OCI-LY7 (cell line): ENCODE results near the gene GPX6. TPM values are rescaled to one million over a fixed set of nuclear protein-coding genes. Genes with fewer than 3 reads are reported as not detected.
"Not testable (repeated sequence)": the region's sequence is repeated elsewhere in the genome, so short reads cannot be mapped to it uniquely, and the experiment has no call there.

Experiments
- BruUV-seq: library from RNA; stranded (reverse); fragments of 400-500 nt; replicated peaks from 2 replicates; lab custom pipeline; 2021; lab: Mats Ljungman, UMichigan
- CTCF ChIA-PET: fragments of 300-600 bp; sonication (Branson Sonifier 250); formaldehyde crosslinking; loops from one replicate; lab custom pipeline; 2022; ENCODE audit warnings: antibody characterized with exemption; ENCODE audit not compliant: unreplicated experiment; lab: Charles Lee
- POLR2A ChIA-PET: fragments of 300-600 bp; sonication (Branson Sonifier 250); formaldehyde crosslinking; loops from one replicate; lab custom pipeline; 2022; ENCODE audit warnings: antibody characterized with exemption; lab: Charles Lee
- DNase-seq: peaks from one replicate; pipeline ENCODE4 v3.0.0-alpha.2; 2015; ENCODE audit warnings: low spot score
- H2AFZ ChIP-seq: fragments of 200-600 bp; sonication (generic), shearing (Covaris generic); 2 replicates; pipeline ENCODE4 v1.6.1; 2014; ENCODE audit warnings: mild to moderate bottlenecking, antibody characterized with exemption, low read length, moderate library complexity
- H3K27ac ChIP-seq: fragments of 200-600 bp; sonication (generic); 2 replicates; pipeline ENCODE4 v1.5.1; 2014; ENCODE audit warnings: mixed run types, low read depth, mild to moderate bottlenecking, moderate library complexity, low read length, inconsistent platforms; ENCODE audit not compliant: poor library complexity, severe bottlenecking
- H3K36me3 ChIP-seq: fragments of 200-600 bp; sonication (generic); 2 replicates; pipeline ENCODE4 v1.6.1; 2014; ENCODE audit warnings: mild to moderate bottlenecking, antibody characterized with exemption, low read length, moderate library complexity, mixed read lengths; ENCODE audit not compliant: insufficient read depth
- H3K4me1 ChIP-seq: fragments of 200-600 bp; sonication (generic); 2 replicates; pipeline ENCODE4 v1.5.1; 2014; ENCODE audit warnings: mild to moderate bottlenecking, low read length; ENCODE audit not compliant: insufficient read depth, poor library complexity, severe bottlenecking
- H3K4me2 ChIP-seq: fragments of 200-600 bp; sonication (generic); 2 replicates; pipeline ENCODE4 v1.6.1; 2014; ENCODE audit warnings: mild to moderate bottlenecking, low read length
- H3K4me3 ChIP-seq: fragments of 200-600 bp; sonication (generic); 2 replicates; pipeline ENCODE4 v1.5.1; 2014; ENCODE audit warnings: mild to moderate bottlenecking, low read depth, low read length; ENCODE audit not compliant: poor library complexity, severe bottlenecking
- H3K79me2 ChIP-seq: fragments of 200-600 bp; sonication (generic); 2 replicates; pipeline ENCODE4 v1.6.1; 2016; ENCODE audit warnings: low read depth, mild to moderate bottlenecking, low read length, moderate library complexity, mixed read lengths; ENCODE audit not compliant: insufficient read depth
- H3K9me2 ChIP-seq: fragments of 200-600 bp; sonication (generic); 2 replicates; pipeline ENCODE4 v1.6.1; 2016; ENCODE audit warnings: mild to moderate bottlenecking, low read length, mixed read lengths; ENCODE audit not compliant: insufficient read depth
- H3K9me3 ChIP-seq: fragments of 200-600 bp; sonication (generic); 2 replicates; pipeline ENCODE4 v1.6.1; 2014; ENCODE audit warnings: mild to moderate bottlenecking, mixed run types, low read length, mixed read lengths
- H4K20me1 ChIP-seq: fragments of 200-600 bp; sonication (generic); 2 replicates; pipeline ENCODE4 v1.6.1; 2014; ENCODE audit warnings: mild to moderate bottlenecking, antibody characterized with exemption, low read length, moderate library complexity, mixed read lengths; ENCODE audit not compliant: insufficient read depth
- CTCF ChIP-seq: fragments of 200-600 bp; sonication (generic); conservative IDR thresholded peaks from 2 replicates; pipeline ENCODE4 v1.5.1; 2014; ENCODE audit warnings: mild to moderate bottlenecking, antibody characterized with exemption, low read length, moderate library complexity, mixed read lengths
- EZH2phosphoT487 ChIP-seq: fragments of 200-600 bp; sonication (generic); IDR thresholded peaks from 2 replicates; pipeline ENCODE4 v1.6.1; 2018; ENCODE audit warnings: low read depth, borderline replicate concordance, mild to moderate bottlenecking, mixed run types, antibody characterized with exemption, low read length, moderate library complexity, mixed read lengths
- intact Hi-C: fragments of 100-400 bp; cut with micrococcal nuclease; formaldehyde crosslinking; loops from one replicate; pipeline ENCODE4 v1.10.0; 2022; ENCODE audit not compliant: unreplicated experiment
- total RNA-seq, 2 experiments: library from RNA; depleted of rRNA in 1 of 2; stranded (reverse); fragments of >200 nt in 1 of 2; shearing (Covaris generic) in 1 of 2; gene quantifications; 2 replicates each; pipeline ENCODE4 v1.2.3, GENCODE V29; 2014 to 2022

The GPX6 gene
- total RNA-seq, 2 experiments from 2014 or later, result not detected

DNA sequence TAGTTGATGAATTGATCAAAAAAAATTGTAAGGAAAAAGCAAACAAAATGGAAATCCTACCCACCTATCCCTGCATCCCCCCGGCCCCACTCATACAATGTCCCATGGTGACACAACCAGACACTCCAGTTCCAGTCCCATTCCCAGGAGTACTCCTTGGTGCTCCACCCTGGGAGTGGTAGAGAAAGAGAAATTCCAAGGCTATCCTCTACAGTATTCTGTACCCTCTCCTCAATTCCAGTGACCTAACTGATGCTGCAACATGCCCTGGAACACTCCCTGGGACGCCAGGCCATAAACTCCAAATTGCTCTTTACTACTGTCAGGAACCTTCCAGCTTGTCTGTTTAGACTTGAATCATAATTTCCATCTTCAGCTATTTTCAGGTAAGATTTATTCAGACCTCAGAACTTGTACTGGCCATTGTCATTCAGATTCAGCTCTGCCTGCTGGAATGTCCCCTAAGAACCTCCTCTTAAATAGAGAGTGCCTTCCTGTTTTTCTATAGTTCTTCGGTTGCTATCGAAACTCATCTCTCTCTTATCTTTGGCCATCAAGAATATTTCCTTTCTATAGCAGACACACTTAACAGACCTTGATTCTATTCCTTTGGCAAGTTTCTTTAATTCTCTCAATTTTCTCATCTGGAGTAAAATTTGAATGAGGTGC lies 8.7 kb downstream of the GPX6 start:
- no peak overlapping the region for H2AFZ ChIP-seq
- H4K20me1 ChIP-seq, result no peaks in the 10 kb centered on the region
- POLR2A ChIA-PET, result interaction anchor here (0.7 kb wide), 1 partner anchor 41 kb away, joined by 3 read pairs; no protein-coding TSS in a partner anchor
- H3K9me3 ChIP-seq, result no peaks in the 10 kb centered on the region
- no peaks in the 10 kb centered on the region for H3K36me3 ChIP-seq
- no peak overlapping the region for H3K4me2 ChIP-seq
- no peak overlapping the region for H3K4me3 ChIP-seq
- intact Hi-C loops, result no loop called here
- TF ChIP-seq EZH2phosphoT487, result no peak
- TF ChIP-seq CTCF, result no peak
- no peaks in the 10 kb centered on the region for H3K9me2 ChIP-seq
- H3K4me1 ChIP-seq, result no peaks in the 10 kb centered on the region
- no peak for DNase-seq
- BruUV-seq, result no TSS peak
- CTCF ChIA-PET, result no interaction called here
- no peaks in the 10 kb centered on the region for H3K79me2 ChIP-seq
- H3K27ac ChIP-seq, result no peak overlapping the region

GRCh38 chr6:28505733-28506132 lies 9.9 kb downstream of the GPX6 start:
- no peaks in the 10 kb centered on the region for H3K36me3 ChIP-seq
- H3K4me3 ChIP-seq, result no peak overlapping the region
- H3K9me3 ChIP-seq, result no peaks in the 10 kb centered on the region
- no peaks in the 10 kb centered on the region for H3K4me1 ChIP-seq
- CTCF ChIA-PET, result no interaction called here
- H2AFZ ChIP-seq, result no peak overlapping the region
- no peak for DNase-seq
- TF ChIP-seq CTCF (no peak), EZH2phosphoT487 (no peak)
- H3K27ac ChIP-seq, result no peak overlapping the region
- H4K20me1 ChIP-seq, result no peaks in the 10 kb centered on the region
- H3K9me2 ChIP-seq, result no peaks in the 10 kb centered on the region
- H3K4me2 ChIP-seq, result no peak overlapping the region
- intact Hi-C loops, result no loop called here
- POLR2A ChIA-PET, result no interaction called here
- no peaks in the 10 kb centered on the region for H3K79me2 ChIP-seq
- BruUV-seq, result no TSS peak

GRCh38 chr6:28502709-28503305 lies 12.8 kb downstream of the GPX6 start:
- H3K4me1 ChIP-seq, H3K79me2 ChIP-seq, H3K4me3 ChIP-seq, H4K20me1 ChIP-seq, intact Hi-C loops, CTCF ChIA-PET, BruUV-seq, H3K27ac ChIP-seq, H3K36me3 ChIP-seq, H2AFZ ChIP-seq, H3K9me3 ChIP-seq, POLR2A ChIA-PET, DNase-seq, H3K4me2 ChIP-seq, H3K9me2 ChIP-seq: not testable (repeated sequence)

GRCh38 chr6:28502136-28502535 lies 13.5 kb downstream of the GPX6 start:
- H3K9me3 ChIP-seq, H3K4me2 ChIP-seq, H3K4me3 ChIP-seq, H3K27ac ChIP-seq, H2AFZ ChIP-seq, H4K20me1 ChIP-seq, CTCF ChIA-PET, DNase-seq, H3K79me2 ChIP-seq, BruUV-seq, H3K4me1 ChIP-seq, H3K36me3 ChIP-seq, POLR2A ChIA-PET, intact Hi-C loops, H3K9me2 ChIP-seq: not testable (repeated sequence)
